Ovary (tissue), 9 donors: ENCODE measurements around the gene ATP23. TPM values are rescaled to one million over a fixed set of nuclear protein-coding genes. Genes with fewer than 3 reads are reported as not detected.

ENCODE experiments used
- DNase-seq, 5 donors: peaks; one replicate each; pipeline ENCODE4 v3.0.0-alpha.2; 2019 to 2020
- H3K27ac ChIP-seq, 2 donors: fragments of 200-600 bp; one replicate each; pipeline versions ENCODE4 v1.5.1 to v1.8.0; 2019 to 2022
- H3K27me3 ChIP-seq: fragments of 200-600 bp; one replicate; pipeline ENCODE4 v1.8.0; 2022
- H3K36me3 ChIP-seq: fragments of 200-600 bp; sonication (generic); one replicate; pipeline ENCODE4 v1.5.1; 2019
- H3K4me1 ChIP-seq: one replicate; pipeline ENCODE4 v1.8.1; 2013; ENCODE audit warnings: mild to moderate bottlenecking, moderate library complexity; ENCODE audit not compliant: insufficient read depth
- H3K4me3 ChIP-seq: fragments of 200-600 bp; sonication (generic); one replicate; pipeline ENCODE4 v1.5.1; 2017
- H3K9me3 ChIP-seq, 2 donors: fragments of 200-600 bp in 1 of 2; sonication (generic) in 1 of 2; one replicate each; pipeline versions ENCODE4 v1.5.1 to v1.8.1; 2013 to 2019; ENCODE audit warnings: mild to moderate bottlenecking in 1 of 2, moderate library complexity in 1 of 2
- CTCF ChIP-seq, 3 donors: fragments of 450-650 bp in 2 of 3; fragments of 200-600 bp in 1 of 3; IDR thresholded peaks; one replicate each; pipeline versions ENCODE4 v1.5.1 to v1.8.0; 2016 to 2022; ENCODE audit warnings: antibody characterized with exemption in 3 of 3, mild to moderate bottlenecking in 1 of 3
- EP300 ChIP-seq: sonication (generic); formaldehyde crosslinking; IDR thresholded peaks from one replicate; pipeline ENCODE4 v1.6.1; 2017; ENCODE audit warnings: antibody characterized with exemption
- POLR2A ChIP-seq: fragments of 450-650 bp; IDR thresholded peaks from one replicate; pipeline ENCODE4 v1.6.1; 2017; ENCODE audit warnings: antibody characterized with exemption, mild to moderate bottlenecking, moderate library complexity
- WGBS, 3 donors: extraction: QIAGEN DNeasy Blood & Tissue Kit in 1 of 3; methylation state at CpG; one replicate each; pipeline versions ENCODE4 v1.1.5 to v1.1.7; 2013 to 2017; 5-methylcytosine and 5-hydroxymethylcytosine counted together
- intact Hi-C, 4 donors: fragments of 100-400 bp; cut with DNase I; formaldehyde crosslinking; loops; one replicate each; pipeline versions ENCODE4 v1.11.0 to v1.15.1; 2022 to 2023
- polyA plus RNA-seq, 2 donors: library from polyadenylated mRNA; stranded (reverse); fragments of 200-250 nt in 1 of 2; fragments of 350-450 nt in 1 of 2; fragmentation: Illumina TruSeq in 1 of 2; extraction: RNeasy Lipid Tissue Mini Kit (QIAGEN cat#74804) in 1 of 2; gene quantifications; one replicate each; pipeline ENCODE4 v1.2.3, GENCODE V29; 2013 to 2014
- total RNA-seq, 7 donors: library from RNA; depleted of rRNA in 2 of 7; stranded (reverse); fragments of >200 nt in 2 of 7; fragmentation: NEBNext Ultra II Directional in 3 of 7; extraction: Animal tissue kit (Norgen Biotek cat#: 25700) in 3 of 7; gene quantifications; one replicate each; pipeline versions ENCODE4 v1.1.0 to v1.2.4, GENCODE V29; 2016 to 2023
- donor health status: DM: no; HTN: no; CAD: no; lungs with moderate emphysema.
- donor health status: DM: no; HTN: no; CAD: no.
- donor health status: Bipolar disorder and iron deficiency.
- donor health status: DM: yes; HTN: yes; CAD: no.
- donor health status: DM: no; HTN: no; CAD: no.
- donor health status: DM: yes; HTN: yes; CAD: no.

ATP23 gene
- total and polyA plus RNA-seq, 9 donors, result 2.7 to 5.5 (median 4.6) TPM

- H3K36me3 ChIP-seq, result no peaks in the 10 kb centered on the region
- no peak for DNase-seq
- no peak overlapping the region for H3K4me3 ChIP-seq
- intact Hi-C loops, result no loop called here
- H3K27me3 ChIP-seq, result no peaks in the 10 kb centered on the region
- no peak overlapping the region for H3K27ac ChIP-seq
- H3K9me3 ChIP-seq, result no peaks in the 10 kb centered on the region
- WGBS, 3 donors, result 39 to 54% (median 41%) methylated on average over 3 of the region's 3 CpGs
- TF ChIP-seq EP300, result no peak
- TF ChIP-seq POLR2A, result no peak
- no peak for TF ChIP-seq CTCF (IDR thresholded peaks at IDR 0.05)
- no peaks in the 10 kb centered on the region for H3K4me1 ChIP-seq
Measured at GRCh38 chr12:57927086-57927485, 14.3 kb upstream of the ATP23 start.

GRCh38 chr12:57929092-57929830 lies 12.1 kb upstream of the ATP23 start:
- 82 to 85% (median 83%) methylated on average over 4 of the region's 4 CpGs for WGBS, 3 donors
- H3K9me3 ChIP-seq, result no peaks in the 10 kb centered on the region

GRCh38 chr12:57934819-57935218 lies 6.5 kb upstream of the ATP23 start:
- TF ChIP-seq EP300, result no peak
- TF ChIP-seq CTCF (IDR thresholded peaks at IDR 0.05), result no peak
- H3K9me3 ChIP-seq, result no peaks in the 10 kb centered on the region
- H3K4me1 ChIP-seq, result no peaks in the 10 kb centered on the region
- no peaks in the 10 kb centered on the region for H3K27me3 ChIP-seq
- whole genome bisulfite sequencing, 3 donors, result 83 to 90% (median 88%) methylated on average over 4 of the region's 4 CpGs
- no peak for DNase-seq
- no peak overlapping the region for H3K4me3 ChIP-seq
- H3K27ac ChIP-seq, result no peak overlapping the region
- intact Hi-C loops, result no loop called here
- no peaks in the 10 kb centered on the region for H3K36me3 ChIP-seq

More at GRCh38 chr12:57929092-57929830, 12.1 kb upstream of the ATP23 start:
- Histone ChIP-seq H3K36me3 (no peaks in the 10 kb centered on the region), H3K4me3 (no peak overlapping the region), H3K4me1 (no peaks in the 10 kb centered on the region), H3K27me3 (no peaks in the 10 kb centered on the region), H3K27ac (no peak overlapping the region)
- TF ChIP-seq POLR2A (no peak), CTCF (IDR thresholded peaks at IDR 0.05) (no peak)
- DNase-seq, result no peak
- intact Hi-C loops, result no loop called here

- 80 to 92% (median 91%) methylated on average over 3 of the region's 3 CpGs for WGBS, 3 donors
- Histone ChIP-seq H3K4me3 (peak overlapping the region; percentile 53), H3K36me3 (no peaks in the 10 kb centered on the region), H3K27ac (no peak overlapping the region), H3K27me3 (no peaks in the 10 kb centered on the region), H3K9me3 (no peaks in the 10 kb centered on the region), H3K4me1 (no peaks in the 10 kb centered on the region)
- intact Hi-C loops, result no loop called here
- no peak for TF ChIP-seq POLR2A
- TF ChIP-seq CTCF (IDR thresholded peaks at IDR 0.05), result no peak
- TF ChIP-seq EP300, result no peak
- no peak for DNase-seq
Measured at GRCh38 chr12:57935331-57935730, 6.0 kb upstream of the ATP23 start.
